Daoy (cell line): ENCODE results near the gene TCP11L1. TPM values are rescaled to one million over a fixed set of nuclear protein-coding genes. Genes with fewer than 3 reads are reported as not detected.
"Not testable (repeated sequence)": the region's sequence is repeated elsewhere in the genome, so short reads cannot be mapped to it uniquely, and the experiment has no call there.

Experiments used
- DNase-seq: peaks from one replicate; pipeline ENCODE4 v3.0.0-alpha.2; 2015; ENCODE audit warnings: low read depth
- total RNA-seq: library from RNA; depleted of rRNA; stranded (reverse); fragments of >200 nt; shearing (Covaris generic); gene quantifications from 2 replicates; pipeline ENCODE4 v1.2.3, GENCODE V29; 2014

Gene TCP11L1
- total RNA-seq, 1 experiment from 2014 or later = 19.7 TPM

DNA sequence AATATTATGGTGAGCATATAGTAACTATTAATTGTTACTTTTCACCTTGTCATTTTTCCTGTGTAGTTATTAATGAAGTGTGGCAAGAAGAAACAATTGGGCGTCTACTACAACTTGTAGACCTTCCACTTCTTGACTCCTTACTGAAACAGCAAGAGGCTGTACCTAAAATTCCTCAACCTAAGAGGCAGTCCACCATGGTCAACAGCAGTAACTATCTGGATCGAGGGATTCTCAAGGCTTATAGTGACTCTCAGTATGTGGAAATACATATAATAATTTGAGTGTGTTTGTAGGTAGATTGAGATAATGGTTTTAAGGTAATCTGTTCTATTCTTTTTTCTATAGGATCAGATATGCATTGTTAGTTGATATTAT lies 10.8 kb upstream of the TCP11L1 start:
- no peak for DNase-seq

- not testable (repeated sequence) for DNase-seq
These were observed 10.2 kb upstream of the TCP11L1 start for GRCh38 chr11:33029218-33029617.

- DNase-seq = no peak
These were observed 5.9 kb upstream of the TCP11L1 start for GRCh38 chr11:33033493-33033892.

DNA sequence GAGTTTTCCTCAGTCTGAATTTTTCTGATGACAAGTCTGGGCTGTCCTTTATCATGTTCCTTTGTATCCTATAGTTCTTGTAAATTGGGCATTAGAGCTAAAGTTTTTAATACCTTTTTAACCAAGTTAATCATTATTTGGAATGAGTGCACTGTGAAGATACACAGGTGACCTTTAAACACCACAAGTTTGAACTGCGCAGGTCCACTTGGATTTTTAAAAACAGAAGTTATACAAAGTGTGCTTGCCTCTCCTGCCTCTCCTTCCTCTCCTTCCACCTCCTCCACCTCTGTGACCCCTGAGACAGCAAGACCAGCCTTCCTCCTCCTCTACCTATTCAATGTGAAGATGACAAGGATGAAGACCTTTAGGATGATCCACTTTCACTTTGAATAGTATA lies 4.4 kb upstream of the TCP11L1 start:
- no peak for DNase-seq

- no peak for DNase-seq
These were observed 875 bp downstream of the TCP11L1 start for GRCh38 chr11:33040033-33040861.

- DNase-seq = no peak
These were observed 1.6 kb downstream of the TCP11L1 start for GRCh38 chr11:33040862-33041453.

- no peak for DNase-seq
These were observed 4.0 kb downstream of the TCP11L1 start for GRCh38 chr11:33043221-33043830.

- DNase-seq = no peak
These were observed 4.9 kb downstream of the TCP11L1 start for GRCh38 chr11:33044285-33044756.

DNA sequence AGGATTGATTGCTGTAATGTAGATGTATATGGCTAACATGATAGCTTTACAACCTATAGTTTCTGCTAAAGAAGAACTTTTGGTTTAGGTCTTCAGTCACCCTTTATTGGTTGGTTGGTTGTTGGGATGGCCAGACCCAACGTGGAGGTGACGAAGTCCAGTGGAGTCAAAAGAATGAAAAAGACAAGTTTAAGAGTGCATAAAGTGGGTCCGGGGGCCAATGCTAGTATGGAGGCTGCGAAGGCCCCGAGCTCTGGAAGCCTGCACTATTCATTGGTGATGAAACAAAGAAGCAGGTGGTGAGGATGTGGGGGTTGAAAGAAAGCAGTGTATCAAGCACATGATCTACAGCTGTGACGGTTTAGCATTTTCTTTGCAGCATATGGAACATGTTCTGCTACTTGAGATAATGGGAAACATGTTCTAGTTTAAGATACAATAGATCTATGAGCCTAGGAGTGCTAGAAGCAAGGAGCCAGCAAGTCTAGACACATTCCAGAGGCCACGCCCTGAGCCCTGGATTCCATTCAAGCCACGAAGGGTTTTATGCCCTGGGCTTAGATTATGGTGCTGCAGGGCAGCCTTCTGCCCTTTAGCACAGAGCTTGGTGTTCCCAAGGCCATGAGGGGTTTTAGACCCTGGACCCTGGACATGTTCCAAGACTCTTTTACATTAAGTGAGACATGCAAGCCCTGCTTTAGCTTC lies 6.3 kb downstream of the TCP11L1 start:
- DNase-seq = no peak

DNA sequence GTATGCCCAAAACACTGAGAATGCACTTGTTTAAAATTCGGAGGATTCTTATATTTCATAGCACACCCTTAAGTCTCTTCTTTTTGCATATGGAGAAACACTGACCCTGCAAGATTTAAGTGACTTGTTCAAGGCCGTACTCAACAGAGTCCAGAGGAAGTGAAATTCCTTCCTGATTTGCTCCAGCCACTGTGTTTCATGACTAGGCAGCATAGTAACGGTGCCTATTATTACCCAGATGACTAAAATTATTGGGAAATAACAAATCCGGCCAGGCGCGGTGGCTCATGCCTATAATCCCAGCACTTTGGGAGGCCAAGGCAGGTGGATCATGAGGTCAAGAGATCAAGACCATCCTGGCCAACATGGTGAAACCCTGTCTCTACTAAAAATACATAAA lies 9.3 kb downstream of the TCP11L1 start:
- not testable (repeated sequence) for DNase-seq

GRCh38 chr11:33049565-33050408 lies 10.4 kb downstream of the TCP11L1 start:
- DNase-seq = not testable (repeated sequence)

DNA sequence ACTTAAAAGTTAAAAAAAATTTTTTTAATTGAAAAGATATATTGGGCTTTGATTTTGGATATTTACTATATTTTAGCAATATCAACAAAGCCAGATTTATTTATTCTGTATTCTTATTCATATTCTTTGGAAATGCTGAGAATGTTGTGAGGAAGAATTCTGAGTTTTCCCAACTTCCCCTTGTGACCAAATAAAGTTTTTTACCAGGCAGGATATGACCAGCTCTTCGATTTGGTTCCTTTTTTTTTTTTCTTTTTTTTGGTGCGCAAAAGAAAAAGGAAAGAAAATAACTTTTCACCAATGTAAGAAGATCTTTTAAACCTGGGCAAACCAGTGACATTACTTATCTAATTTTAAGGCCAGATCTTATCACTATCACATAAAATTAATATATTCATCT lies 12.9 kb downstream of the TCP11L1 start:
- DNase-seq = no peak

GRCh38 chr11:33055375-33055774 lies 16.0 kb downstream of the TCP11L1 start:
- DNase-seq = no peak

GRCh38 chr11:33057284-33057683 lies 17.9 kb downstream of the TCP11L1 start:
- no peak for DNase-seq

DNA sequence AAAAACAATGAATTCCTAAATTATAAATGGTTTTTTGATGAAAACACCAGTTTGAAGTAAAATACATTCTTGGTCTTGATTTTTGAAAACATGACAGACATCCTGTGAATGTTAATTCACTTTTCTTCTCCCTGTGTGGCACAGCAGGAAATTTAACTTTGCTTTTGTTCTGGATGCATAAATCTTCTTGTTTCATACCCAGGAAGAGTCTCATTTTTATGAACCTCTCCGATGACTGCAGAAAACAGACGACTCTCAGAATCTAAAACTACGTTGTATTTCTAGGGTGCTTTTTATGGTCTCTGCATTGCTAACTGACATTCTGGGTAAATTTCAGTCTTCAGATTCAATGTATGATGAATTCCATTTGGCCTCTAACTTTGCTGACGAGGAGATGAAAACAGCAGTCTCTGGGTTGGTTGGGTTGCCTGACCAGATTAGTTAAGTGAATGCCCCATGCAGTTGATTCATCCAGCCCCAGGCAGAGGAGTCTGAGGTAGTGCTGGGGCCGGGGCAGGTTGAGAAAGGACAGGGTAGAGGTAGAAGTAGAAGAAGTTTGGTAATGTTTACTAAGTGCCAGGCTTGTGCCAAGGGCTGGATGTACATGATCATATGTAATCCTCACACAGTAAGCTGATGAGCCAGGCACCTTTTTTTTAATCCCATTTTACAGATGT lies 20.1 kb downstream of the TCP11L1 start:
- no peak for DNase-seq

DNA sequence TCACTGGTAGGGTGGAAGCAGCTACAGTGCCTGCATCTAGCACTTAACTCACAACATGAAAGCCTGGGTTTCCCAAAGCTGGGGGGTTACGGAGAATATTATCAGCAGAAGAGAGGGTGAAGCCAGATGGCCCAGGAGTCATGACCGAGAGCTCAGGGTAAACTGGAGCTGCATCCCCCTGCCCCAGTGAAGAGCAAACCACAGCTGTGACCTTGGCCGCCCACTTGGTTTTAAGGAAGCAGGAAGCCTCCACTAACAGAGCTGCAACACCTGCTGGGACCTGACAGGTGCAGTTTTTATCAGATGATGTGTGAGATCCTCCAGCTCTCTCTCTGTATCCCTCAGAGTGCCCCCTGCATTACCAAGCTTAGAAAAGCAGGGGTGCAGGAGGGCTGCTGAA lies 20.9 kb downstream of the TCP11L1 start:
- DNase-seq = no peak

- no peak for DNase-seq
These were observed 22.8 kb downstream of the TCP11L1 start for GRCh38 chr11:33062137-33062536.

- no peak for DNase-seq
These were observed 24.0 kb downstream of the TCP11L1 start for GRCh38 chr11:33063326-33063881.

DNA sequence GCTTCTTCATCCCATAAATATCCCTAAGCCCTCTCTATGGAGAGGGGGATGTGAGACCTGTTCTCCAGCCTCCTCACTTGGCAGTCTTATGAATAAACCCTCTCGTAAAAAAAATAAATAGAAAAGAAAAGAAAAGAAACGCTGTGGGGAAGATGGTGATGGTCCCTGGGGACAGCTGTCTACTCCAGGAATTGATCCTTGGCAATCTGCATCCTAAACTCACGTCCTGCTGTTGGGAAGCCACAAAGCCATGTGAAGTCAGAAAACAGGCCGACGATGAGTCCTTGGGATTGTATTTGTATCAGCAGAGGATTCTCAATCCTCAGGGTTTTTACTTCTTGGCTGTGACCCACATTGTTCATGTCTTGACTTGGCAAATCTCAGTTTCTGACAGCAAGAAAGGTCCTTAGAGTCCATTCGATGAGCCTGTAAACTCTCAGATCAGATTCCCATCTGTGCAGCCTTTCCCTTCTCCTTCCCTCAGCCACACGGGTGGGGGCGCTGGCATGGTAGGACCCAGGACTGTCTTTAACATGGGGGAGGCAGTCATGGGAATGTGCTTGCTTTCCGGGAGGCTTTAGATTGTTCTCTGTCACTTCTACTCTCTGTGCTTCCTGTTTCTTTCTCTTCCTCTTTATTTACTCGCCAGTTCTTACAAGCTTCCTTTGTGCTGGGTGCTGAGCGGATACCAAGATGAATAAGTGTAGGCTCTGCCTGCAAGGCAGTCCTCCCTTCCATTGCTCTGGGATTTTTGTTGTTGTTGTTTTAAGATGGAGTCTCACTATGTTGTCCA lies 24.9 kb downstream of the TCP11L1 start:
- no peak for DNase-seq

DNA sequence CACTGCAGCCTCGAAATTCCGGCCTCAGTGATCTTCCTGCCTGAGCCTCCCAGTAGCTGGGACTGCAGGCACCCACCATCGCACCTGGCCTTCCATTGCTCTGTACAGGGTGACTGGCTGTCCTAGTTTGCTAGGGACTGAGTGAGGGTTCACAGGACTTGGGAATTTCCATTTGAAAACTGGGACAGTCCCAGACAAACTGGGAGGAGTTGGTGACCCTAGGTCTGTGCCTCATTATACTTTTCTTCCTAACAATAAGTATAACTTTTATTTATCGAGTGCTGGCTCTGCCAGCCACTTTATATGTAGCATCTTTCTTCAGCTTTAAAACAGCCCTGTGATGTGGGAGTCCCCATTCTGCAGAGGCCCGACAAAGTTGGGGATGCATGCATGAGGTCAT lies 25.5 kb downstream of the TCP11L1 start:
- no peak for DNase-seq
